ENCODE measurements around the gene CYFIP2.
A peak's percentile ranks its signal among the peaks of the same experiment; 100 is the strongest.

The CYFIP2 gene

DNA sequence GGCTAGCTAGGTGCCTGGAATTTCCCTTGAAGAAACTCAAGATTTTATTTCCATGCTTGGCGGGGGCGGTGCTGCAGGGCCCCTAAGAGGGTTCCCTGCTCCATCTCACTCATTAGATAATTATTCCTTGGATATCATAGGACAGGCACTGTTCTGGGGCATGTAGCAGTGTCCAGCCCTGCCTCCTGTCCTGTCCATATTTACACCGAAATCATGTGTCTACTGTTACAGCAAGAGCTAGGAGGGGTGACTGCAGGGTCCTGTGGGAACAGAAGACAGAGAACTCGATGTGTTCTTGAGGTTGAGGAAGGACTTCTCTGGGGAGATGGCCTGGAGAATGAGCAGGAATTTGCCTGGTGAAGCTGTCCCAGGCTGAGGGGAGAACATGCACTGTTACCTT, 96.6 kb downstream of the CYFIP2 start:
- DNase-seq = no peak

- DNase-seq = no peak
These were observed 97.1 kb downstream of the CYFIP2 start for GRCh38 chr5:157362982-157363381.

- DNase-seq = no peak
These were observed 99.8 kb downstream of the CYFIP2 start for GRCh38 chr5:157365732-157366131.

DNA sequence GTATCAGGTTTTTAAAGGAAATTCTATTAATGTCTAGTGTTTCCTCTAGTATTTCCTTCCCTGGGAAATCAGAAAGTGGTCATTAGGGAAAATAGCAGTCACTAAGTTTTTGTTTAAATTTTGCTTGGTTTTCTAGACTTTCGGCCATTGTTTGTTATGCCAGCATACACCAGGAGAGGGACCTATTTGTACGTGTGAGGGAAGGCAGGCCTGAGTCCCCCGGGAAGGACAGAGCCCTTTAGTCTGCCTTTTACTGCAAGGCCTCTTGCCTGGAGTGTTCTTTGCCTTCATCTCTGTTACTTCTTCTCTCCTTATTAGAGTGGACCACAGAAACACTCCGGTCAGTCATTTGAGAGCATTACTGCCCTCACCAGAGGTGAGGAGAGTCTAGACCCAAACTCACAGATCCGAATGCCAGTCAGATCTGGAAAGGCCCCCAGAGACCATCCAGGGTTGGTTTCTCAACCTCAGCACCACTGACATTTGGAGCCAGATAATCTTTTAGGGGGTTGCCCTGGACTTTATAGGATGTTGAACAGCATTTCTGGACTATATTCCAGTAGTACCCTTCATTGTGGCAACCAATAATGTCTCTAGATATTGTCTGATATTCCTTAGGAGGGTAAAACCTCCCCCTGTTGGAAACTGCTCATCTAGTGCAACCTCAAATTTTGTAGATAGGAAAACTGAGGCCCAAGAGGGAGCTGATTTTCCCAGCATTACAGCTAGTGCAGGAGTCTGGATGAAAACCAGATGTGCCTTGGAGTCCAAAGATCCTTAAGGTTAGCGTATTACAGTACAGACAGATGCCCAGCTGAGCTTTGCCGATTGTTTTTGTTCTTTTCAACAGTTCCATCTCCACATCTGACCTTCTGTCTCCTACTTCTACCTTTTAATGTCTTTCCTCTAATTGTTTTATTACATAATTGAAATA, 101.1 kb downstream of the CYFIP2 start:
- DNase-seq = no peak

GRCh38 chr5:157369507-157369906, 103.6 kb downstream of the CYFIP2 start:
- no peak for DNase-seq

- DNase-seq = no peak
These were observed 105.0 kb downstream of the CYFIP2 start for GRCh38 chr5:157370967-157371366.

DNA sequence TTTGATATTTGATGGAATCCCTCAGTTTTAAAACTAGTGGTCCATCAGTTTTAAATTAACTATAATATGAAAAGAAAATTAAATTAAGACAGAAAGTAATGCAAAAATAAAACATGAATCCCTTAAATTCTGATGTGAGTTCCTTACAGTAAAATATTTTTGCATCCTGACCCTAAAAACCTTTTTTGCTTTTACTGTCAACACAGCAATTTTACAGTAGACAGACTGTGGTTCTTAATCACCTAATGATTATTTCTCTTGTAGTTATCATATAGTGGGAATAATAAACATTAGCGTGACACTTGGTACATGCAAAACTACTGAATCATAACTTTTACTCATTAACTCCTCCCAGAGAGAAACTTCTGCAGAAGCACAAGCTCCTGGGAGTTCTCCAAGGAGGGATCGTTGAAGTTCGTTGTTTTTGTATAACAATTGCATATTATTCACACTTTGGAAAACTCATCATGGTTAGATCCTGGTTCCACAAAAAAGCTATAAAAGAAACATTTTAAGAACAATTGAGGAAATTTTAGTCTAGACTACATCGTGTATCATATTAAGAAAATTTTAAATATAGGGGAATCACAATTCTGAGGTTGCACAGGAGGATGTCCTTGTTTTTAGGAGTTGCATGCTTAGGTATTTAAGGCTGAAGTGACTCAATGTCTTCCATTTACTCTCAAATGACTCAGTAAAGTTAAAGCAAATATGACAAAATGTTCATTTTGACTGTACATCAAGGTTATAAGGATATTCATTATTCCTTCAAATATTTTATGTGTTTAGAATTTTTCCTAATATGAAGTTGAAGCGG, 105.9 kb downstream of the CYFIP2 start:
- no peak for DNase-seq

DNA sequence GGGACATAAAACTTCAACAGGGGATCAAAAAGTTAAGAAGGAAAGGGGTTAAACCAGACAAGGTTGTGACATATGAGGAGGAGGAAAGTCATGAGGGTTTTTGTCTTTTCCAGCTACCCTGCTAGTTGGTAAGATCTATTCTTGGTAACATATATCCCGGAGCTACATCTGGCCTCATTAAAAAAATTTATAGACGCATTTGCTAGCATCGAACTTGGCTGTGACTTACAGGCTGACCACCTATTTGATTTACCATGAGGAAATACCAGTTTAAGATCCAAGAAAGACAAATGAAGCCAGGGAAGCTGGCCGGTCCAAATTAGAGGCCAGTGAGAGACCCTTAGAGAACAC, 106.5 kb downstream of the CYFIP2 start:
- DNase-seq = no peak

GRCh38 chr5:157378509-157378908, 112.6 kb downstream of the CYFIP2 start:
- DNase-seq = no peak

- no peak for DNase-seq
These were observed 114.1 kb downstream of the CYFIP2 start for GRCh38 chr5:157379983-157380382.

DNA sequence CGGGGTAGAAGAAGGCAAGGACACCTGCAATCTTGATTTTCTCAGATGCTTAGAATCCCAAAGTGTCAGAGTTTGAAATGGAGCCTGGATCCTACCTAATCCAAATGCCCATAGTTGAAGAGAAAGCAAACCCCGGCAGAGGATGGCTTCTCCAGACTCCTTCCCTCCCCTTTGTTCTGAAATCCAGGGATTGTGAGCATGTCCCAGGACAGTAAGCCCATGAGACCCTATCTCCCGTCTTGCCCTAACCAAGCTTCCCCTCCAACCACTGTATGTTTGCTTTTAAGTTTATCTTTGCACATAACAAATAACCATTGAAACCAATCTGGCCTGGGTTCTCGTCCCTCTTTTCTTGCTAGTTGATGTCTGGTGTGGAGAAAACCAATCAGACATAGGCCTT, 115.8 kb downstream of the CYFIP2 start:
- DNase-seq = no peak

DNA sequence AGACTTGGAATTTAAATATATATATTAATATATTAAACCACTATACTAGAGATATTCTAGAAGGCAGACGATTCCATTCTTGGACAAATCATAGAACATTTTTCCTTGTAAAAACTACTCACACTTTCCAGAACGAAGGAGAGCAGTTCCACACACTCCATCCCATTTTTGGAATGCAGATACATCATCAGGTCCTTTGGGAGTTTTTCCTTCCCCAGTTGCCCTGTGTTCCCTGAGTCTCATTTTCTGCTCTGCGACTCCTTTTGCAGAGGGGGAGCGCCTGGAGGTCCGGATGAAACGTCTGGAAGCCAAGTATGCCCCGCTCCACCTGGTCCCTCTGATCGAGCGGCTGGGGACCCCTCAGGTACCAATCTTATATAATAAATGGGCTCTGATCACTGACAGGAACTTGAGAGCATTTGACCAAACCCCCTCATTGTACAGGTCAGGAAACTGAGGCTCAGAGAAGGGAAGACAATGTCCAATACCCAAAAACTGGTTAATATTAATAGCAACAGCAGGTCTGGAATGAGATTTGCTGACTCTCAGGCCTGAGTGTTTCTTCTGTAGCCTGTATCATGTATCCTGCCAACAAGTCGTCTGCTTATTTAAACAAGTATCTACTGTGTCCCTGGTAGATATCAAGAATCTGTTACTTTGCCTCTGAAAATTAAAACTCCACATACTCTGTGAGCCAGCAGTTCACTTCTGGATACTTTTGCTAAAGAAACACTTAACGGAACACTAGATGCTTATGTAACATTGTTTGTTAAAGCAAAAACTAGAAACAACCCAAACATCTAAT, 117.3 kb downstream of the CYFIP2 start:
- DNase-seq = no peak

- DNase-seq = no peak
These were observed 119.2 kb downstream of the CYFIP2 start for GRCh38 chr5:157384971-157385709.

DNA sequence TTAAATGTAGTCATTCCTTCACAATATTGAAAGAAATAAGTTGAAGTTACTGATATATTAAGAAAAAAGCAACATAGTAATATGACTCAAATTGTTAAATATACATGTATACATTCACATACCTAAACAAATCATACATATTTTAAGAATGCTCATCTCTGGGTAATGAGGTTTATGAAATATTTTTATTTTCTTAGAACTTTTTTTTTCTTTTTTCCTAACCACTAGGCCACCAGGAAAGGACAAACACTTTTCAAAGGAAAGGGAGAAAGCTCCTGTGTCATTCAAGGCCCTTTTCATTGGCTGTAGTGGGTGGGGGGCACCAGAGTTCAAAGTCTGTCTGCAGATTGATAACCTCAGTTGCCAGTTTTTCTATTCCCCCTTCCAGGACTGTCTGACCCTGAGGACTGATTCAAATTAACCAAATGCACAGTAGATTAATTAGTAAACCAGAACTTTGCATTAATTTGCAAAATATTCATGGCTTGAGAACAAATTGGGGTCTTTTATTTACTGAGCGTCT, 121.2 kb downstream of the CYFIP2 start:
- DNase-seq = no peak

DNA sequence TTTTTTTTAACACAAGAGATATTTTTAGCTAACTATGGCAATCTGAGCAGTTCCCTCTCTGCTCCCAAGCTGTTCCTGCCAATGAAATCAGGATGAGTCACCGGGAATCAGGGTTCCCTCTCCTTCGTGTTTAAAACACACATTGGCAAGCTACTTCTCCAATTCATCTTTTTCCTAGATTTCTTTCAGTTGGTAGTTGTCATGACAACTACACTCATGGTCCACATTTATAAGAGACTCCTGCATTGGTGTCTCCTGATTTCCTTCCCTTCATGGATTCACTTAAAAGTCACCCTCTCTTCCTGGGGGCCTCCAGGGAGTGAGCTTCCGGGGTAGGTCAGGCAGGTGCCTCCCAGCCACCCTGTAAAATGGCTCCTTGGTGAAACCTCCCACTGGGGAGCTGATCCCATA, 121.8 kb downstream of the CYFIP2 start:
- no peak for DNase-seq

DNA sequence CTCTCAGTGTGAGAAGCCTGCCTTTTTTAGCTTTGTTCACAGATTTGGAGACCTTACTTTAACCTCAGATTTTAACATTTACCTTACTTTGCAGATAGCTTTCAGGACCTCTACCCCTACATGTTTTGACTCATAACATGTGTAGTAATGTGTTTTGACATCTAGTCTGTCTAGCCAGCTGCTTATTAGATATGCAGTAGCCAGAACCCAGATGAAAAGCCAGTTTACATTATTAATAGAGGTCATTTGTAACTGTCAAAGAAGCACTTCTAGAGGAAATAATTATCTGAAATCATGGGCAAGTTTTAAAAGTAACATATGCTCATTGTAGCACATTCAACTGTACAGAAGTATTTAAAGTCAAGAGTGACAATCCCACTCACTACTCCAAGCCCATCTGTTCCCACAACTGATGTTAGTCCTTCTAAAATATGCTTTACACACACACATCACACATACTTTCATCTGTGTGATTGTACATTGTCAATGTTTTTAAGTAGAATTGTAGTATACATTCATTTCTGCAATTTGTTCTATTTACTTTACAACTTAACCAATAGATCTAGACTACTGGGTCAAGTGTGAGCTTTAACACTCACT, 122.3 kb downstream of the CYFIP2 start:
- no peak for DNase-seq

- DNase-seq = no peak
These were observed 123.2 kb downstream of the CYFIP2 start for GRCh38 chr5:157389103-157389502.

GRCh38 chr5:157390133-157390532, 124.2 kb downstream of the CYFIP2 start:
- peak; percentile 23 for DNase-seq

GRCh38 chr5:157390551-157391297, 124.8 kb downstream of the CYFIP2 start:
- peak; percentile 58 for DNase-seq

DNA sequence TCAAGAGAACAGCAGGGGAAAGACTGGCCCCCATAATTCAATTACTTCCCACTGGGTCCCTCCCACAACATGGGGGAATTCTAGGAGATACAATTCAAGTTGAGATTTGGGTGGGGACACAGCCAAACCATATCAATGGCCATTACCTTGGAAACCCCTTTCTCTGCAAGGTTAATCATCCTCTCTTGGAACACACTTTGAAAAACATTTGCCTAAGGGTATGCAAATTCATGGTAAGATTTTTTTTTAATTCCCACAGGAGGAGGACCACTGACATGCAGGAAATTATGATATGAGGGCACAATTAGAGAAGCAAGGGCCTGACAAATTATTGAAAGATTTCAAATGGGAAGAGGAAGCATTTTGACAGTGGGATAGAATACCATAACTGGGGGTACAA, 132.4 kb downstream of the CYFIP2 start:
- no peak for DNase-seq
